SH-SY5Y (cell line): ENCODE measurements around the gene SHISA6.

ENCODE experiments used
- GATA2 ChIP-seq: IDR thresholded peaks from 2 replicates; pipeline ENCODE4 v1.6.1; 2011; ENCODE audit warnings: mild to moderate bottlenecking, low read depth, low read length
- GATA3 ChIP-seq: IDR thresholded peaks from 2 replicates; pipeline ENCODE4 v1.6.1; 2011; ENCODE audit warnings: low read depth, mild to moderate bottlenecking, low read length, moderate library complexity

DNA sequence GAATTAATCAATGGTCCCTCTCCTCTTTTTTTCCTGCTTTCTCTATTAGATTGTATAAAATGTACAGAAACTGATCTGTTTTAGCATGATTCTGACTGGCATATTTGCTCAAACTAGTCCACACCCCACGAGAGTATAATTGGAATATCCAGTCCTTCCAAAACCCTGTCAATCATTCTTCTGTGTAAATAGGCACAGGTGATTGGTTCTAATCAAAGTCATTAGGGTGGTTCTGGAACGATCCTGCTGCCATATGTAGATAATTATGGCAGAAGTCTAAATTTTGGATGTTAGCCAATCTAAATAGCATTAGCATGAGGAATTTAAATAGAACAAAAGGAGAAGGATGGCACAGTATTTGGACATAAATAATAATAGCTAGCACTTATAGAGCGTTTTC, 165.7 kb downstream of the SHISA6 start:
- TF ChIP-seq GATA2 (no peak), GATA3 (no peak)
